CD14-positive monocyte (primary cell): Measurements from ENCODE around the gene VAMP7. TPM values are rescaled to one million over a fixed set of nuclear protein-coding genes. Genes with fewer than 3 reads are reported as not detected.

ENCODE experiments used
- DNase-seq, 3 donors: peaks; one replicate each; pipeline ENCODE4 v3.0.0-alpha.2; 2011 to 2022
- H2AFZ ChIP-seq: 2 replicates; pipeline ENCODE4 v1.6.0; 2012; ENCODE audit warnings: mild to moderate bottlenecking, low read depth, low read length, inconsistent platforms; ENCODE audit not compliant: insufficient read depth, poor library complexity, severe bottlenecking
- H3K27ac ChIP-seq, 2 donors: 1 replicate in 1 of 2; 2 replicates in 1 of 2; pipeline ENCODE4 v1.5.1; 2012 to 2013; ENCODE audit warnings: low read length in 2 of 2, control low read depth in 1 of 2, inconsistent platforms in 1 of 2, low read depth in 1 of 2, mild to moderate bottlenecking in 1 of 2
- H3K27me3 ChIP-seq, 2 donors: one replicate each; pipeline versions ENCODE4 v1.6.0 to v1.6.1; 2011 to 2013; ENCODE audit warnings: low read length in 2 of 2; ENCODE audit not compliant: control insufficient read depth in 2 of 2, insufficient read depth in 2 of 2
- H3K36me3 ChIP-seq, 2 donors: replicated peaks in 1 of 2; 1 replicate in 1 of 2; 2 replicates in 1 of 2; pipeline versions ENCODE4 v1.5.1 to v1.6.1; 2012 to 2013; ENCODE audit warnings: low read length in 2 of 2, control low read depth in 1 of 2, inconsistent platforms in 1 of 2, mild to moderate bottlenecking in 1 of 2; ENCODE audit not compliant: insufficient read depth in 2 of 2, control insufficient read depth in 1 of 2
- H3K4me1 ChIP-seq, 2 donors: 1 replicate in 1 of 2; 2 replicates in 1 of 2; pipeline versions ENCODE4 v1.5.1 to v1.6.1; 2012 to 2013; ENCODE audit warnings: low read length in 2 of 2, control low read depth in 1 of 2, inconsistent platforms in 1 of 2, mild to moderate bottlenecking in 1 of 2, moderate library complexity in 1 of 2; ENCODE audit not compliant: insufficient read depth in 2 of 2, control insufficient read depth in 1 of 2
- H3K4me2 ChIP-seq: replicated peaks from 2 replicates; pipeline ENCODE3; 2012; ENCODE audit warnings: low read length, moderate library complexity, mild to moderate bottlenecking; ENCODE audit not compliant: poor library complexity, severe bottlenecking; ENCODE audit errors: extremely low read depth
- H3K4me3 ChIP-seq, 3 experiments: fragments of 200-600 bp in 1 of 3; sonication (generic) in 1 of 3; replicated peaks in 1 of 3; 1 replicate in 2 of 3; 2 replicates in 1 of 3; pipeline ENCODE4 v1.5.1; 2011 to 2013; ENCODE audit warnings: low read length in 3 of 3, mild to moderate bottlenecking in 3 of 3, control low read depth in 2 of 3, low read depth in 2 of 3, inconsistent platforms in 1 of 3, moderate library complexity in 1 of 3
- H3K79me2 ChIP-seq: 2 replicates; pipeline ENCODE4 v1.6.0; 2012; ENCODE audit warnings: mild to moderate bottlenecking, control low read depth, inconsistent platforms, low read length, moderate library complexity; ENCODE audit not compliant: insufficient read depth
- H3K9ac ChIP-seq: 2 replicates; pipeline ENCODE4 v1.6.0; 2017; ENCODE audit warnings: low read length, mild to moderate bottlenecking; ENCODE audit not compliant: insufficient read depth, poor library complexity, severe bottlenecking
- H3K9me3 ChIP-seq, 2 donors: replicated peaks in 1 of 2; 1 replicate in 1 of 2; 2 replicates in 1 of 2; pipeline versions ENCODE4 v1.5.1 to v1.6.1; 2012 to 2013; ENCODE audit warnings: low read length in 2 of 2, control low read depth in 1 of 2; ENCODE audit not compliant: control insufficient read depth in 1 of 2, insufficient read depth in 1 of 2
- H4K20me1 ChIP-seq: 2 replicates; pipeline ENCODE4 v1.6.0; 2012; ENCODE audit warnings: mild to moderate bottlenecking, low read length, control low read depth, moderate library complexity; ENCODE audit not compliant: insufficient read depth
- H3K27ac Mint-ChIP-seq, 7 donors: one replicate each; pipeline ENCODE4 v1.8.0; 2020; ENCODE audit warnings: mild to moderate bottlenecking in 7 of 7, mixed read lengths in 7 of 7, moderate library complexity in 6 of 7, inconsistent platforms in 2 of 7
- H3K27me3 Mint-ChIP-seq, 3 donors: one replicate each; pipeline ENCODE4 v1.8.0; 2021 to 2022; ENCODE audit warnings: low read depth in 3 of 3, mild to moderate bottlenecking in 3 of 3, mixed read lengths in 3 of 3, moderate library complexity in 3 of 3, inconsistent platforms in 1 of 3
- H3K36me3 Mint-ChIP-seq, 2 donors: one replicate each; pipeline ENCODE4 v1.8.0; 2020; ENCODE audit warnings: mixed read lengths in 2 of 2, inconsistent platforms in 1 of 2, mild to moderate bottlenecking in 1 of 2
- H3K4me1 Mint-ChIP-seq: one replicate; pipeline ENCODE4 v1.8.0; 2020; ENCODE audit warnings: mild to moderate bottlenecking, mixed read lengths
- H3K4me3 Mint-ChIP-seq, 2 donors: one replicate each; pipeline ENCODE4 v1.8.0; 2020; ENCODE audit warnings: mild to moderate bottlenecking in 2 of 2, mixed read lengths in 2 of 2, moderate library complexity in 1 of 2
- H3K9me3 Mint-ChIP-seq, 7 donors: one replicate each; pipeline ENCODE4 v1.8.0; 2020 to 2022; ENCODE audit warnings: mixed read lengths in 7 of 7, mild to moderate bottlenecking in 6 of 7, moderate library complexity in 6 of 7, inconsistent platforms in 2 of 7
- CTCF ChIP-seq: fragments of 200-600 bp; IDR thresholded peaks from one replicate; pipeline ENCODE4 v1.8.0; 2022; ENCODE audit warnings: antibody characterized with exemption, mild to moderate bottlenecking
- WGBS: methylation state at CpG from one replicate; pipeline ENCODE4 v1.1.5; 2013; ENCODE audit warnings: missing lambda C conversion rate; ENCODE audit not compliant: insufficient coverage; 5-methylcytosine and 5-hydroxymethylcytosine counted together
- intact Hi-C, 2 donors: fragments of 100-400 bp; cut with micrococcal nuclease; formaldehyde crosslinking; loops; one replicate each; pipeline versions ENCODE4 v1.15.0 to v1.15.1; 2023
- polyA plus RNA-seq, 3 donors: library from polyadenylated mRNA; depleted of rRNA in 1 of 3; unstranded in 2 of 3; stranded (reverse) in 1 of 3; fragments of 300-500 nt in 2 of 3; fragments of >200 nt in 1 of 3; fragmentation: Illumina TruSeq in 2 of 3; gene quantifications; 1 replicate in 2 of 3; 2 replicates in 1 of 3; pipeline ENCODE4 v1.2.3, GENCODE V29; 2012 to 2021

VAMP7 gene
- polyA plus RNA-seq, 3 donors, result 17.9 to 88.8 (median 67.5) TPM

GRCh38 chrX:155956649-155957048, 75.5 kb downstream of the VAMP7 start:
- Mint-ChIP-seq H3K9me3 (peaks cover 0 to 5% (median 2%) of the 10 kb centered on the region in 7 donors), H3K36me3 (no peaks in the 10 kb centered on the region), H3K27ac (no peak overlapping the region), H3K27me3 (no peaks in the 10 kb centered on the region), H3K4me3 (no peak overlapping the region), H3K4me1 (no peaks in the 10 kb centered on the region)
- Histone ChIP-seq H3K79me2 (no peaks in the 10 kb centered on the region), H3K9me3 (peaks cover 0 to 14% of the 10 kb centered on the region in 2 donors), H3K4me3 (no peak overlapping the region), H3K36me3 (no peaks in the 10 kb centered on the region), H3K4me2 (no peak overlapping the region), H3K9ac (no peak overlapping the region), H3K27me3 (no peaks in the 10 kb centered on the region), H3K27ac (no peak overlapping the region), H2AFZ (no peak overlapping the region), H4K20me1 (no peaks in the 10 kb centered on the region), H3K4me1 (no peaks in the 10 kb centered on the region)
- no peak for DNase-seq
- WGBS, result no CpG with 5 or more reads among the region's 3 CpGs
- no peak for TF ChIP-seq CTCF
- intact Hi-C loops, result no loop called here

GRCh38 chrX:155957843-155958242, 76.7 kb downstream of the VAMP7 start:
- no peaks in the 10 kb centered on the region for H3K4me1 ChIP-seq
- H3K9ac ChIP-seq, result no peak overlapping the region
- H3K36me3 ChIP-seq, result no peaks in the 10 kb centered on the region
- H2AFZ ChIP-seq, result no peak overlapping the region
- H3K27ac Mint-ChIP-seq, result no peak overlapping the region
- peaks cover 0 to 5% (median 2%) of the 10 kb centered on the region in 7 donors for H3K9me3 Mint-ChIP-seq
- H3K27me3 Mint-ChIP-seq, result peaks cover 0 to 1% (median 0%) of the 10 kb centered on the region in 3 donors
- no peak for DNase-seq
- 100% methylated on average over 1 of the region's 7 CpGs for WGBS
- H3K9me3 ChIP-seq, result peaks cover 0 to 14% of the 10 kb centered on the region in 2 donors
- intact Hi-C loops, result no loop called here
- no peaks in the 10 kb centered on the region for H3K4me1 Mint-ChIP-seq
- no peak overlapping the region for H3K27ac ChIP-seq
- no peaks in the 10 kb centered on the region for H4K20me1 ChIP-seq
- H3K79me2 ChIP-seq, result no peaks in the 10 kb centered on the region
- H3K4me3 Mint-ChIP-seq, result no peak overlapping the region
- no peaks in the 10 kb centered on the region for H3K36me3 Mint-ChIP-seq
- no peak overlapping the region for H3K4me2 ChIP-seq
- TF ChIP-seq CTCF, result no peak
- no peak overlapping the region for H3K4me3 ChIP-seq
- H3K27me3 ChIP-seq, result no peaks in the 10 kb centered on the region
